NB4 (cell line): ENCODE results near the gene PITX2.

Experiments used
- DNase-seq: peaks from one replicate; pipeline ENCODE4 v3.0.0; 2010; ENCODE audit warnings: low read depth
- H3K4me3 ChIP-seq: one replicate; pipeline ENCODE4 v1.5.1; 2011; ENCODE audit warnings: mild to moderate bottlenecking, low read depth, low read length, moderate library complexity
- CTCF ChIP-seq: IDR thresholded peaks from one replicate; pipeline ENCODE4 v1.5.1; 2012; ENCODE audit warnings: low read depth, low read length
- MAX ChIP-seq: IDR thresholded peaks from 2 replicates; pipeline ENCODE4 v1.6.1; 2011; ENCODE audit warnings: low read depth, low read length
- MYC ChIP-seq: IDR thresholded peaks from 2 replicates; pipeline ENCODE4 v1.6.1; 2011; ENCODE audit warnings: low read depth, low read length
- POLR2A ChIP-seq: IDR thresholded peaks from 2 replicates; pipeline ENCODE4 v1.6.1; 2011; ENCODE audit warnings: mild to moderate bottlenecking; ENCODE audit not compliant: insufficient read length; ENCODE audit errors: extremely low read depth

Gene PITX2

GRCh38 chr4:110622841-110623717 is at the start of gene PITX2:
PITX2 (minus strand) TSS chr4:110623077; CDS start chr4:110622460, 617 bp downstream.
- no peak for DNase-seq
- TF ChIP-seq MYC (no peak), POLR2A (no peak), CTCF (no peak), MAX (no peak)
- H3K4me3 ChIP-seq: no peak within 1 kb of the TSS

GRCh38 chr4:110671679-110672078 is 48.8 kb upstream of the PITX2 start:
- DNase-seq: no peak
- TF ChIP-seq POLR2A (no peak), MAX (no peak), CTCF (no peak), MYC (no peak)
- no peak overlapping the region for H3K4me3 ChIP-seq

GRCh38 chr4:110669663-110670062 is 46.8 kb upstream of the PITX2 start:
- H3K4me3 ChIP-seq: no peak overlapping the region
- no peak for DNase-seq
- TF ChIP-seq POLR2A (no peak), MAX (no peak), MYC (no peak), CTCF (no peak)

- DNase-seq: no peak
- TF ChIP-seq POLR2A: no peak
- no peak for TF ChIP-seq CTCF
- no peak for TF ChIP-seq MYC
- TF ChIP-seq MAX: no peak
Observed at GRCh38 chr4:110668463-110669235, 45.8 kb upstream of the PITX2 start.

GRCh38 chr4:110667670-110668069 is 44.8 kb upstream of the PITX2 start:
- DNase-seq: no peak
- no peak overlapping the region for H3K4me3 ChIP-seq
- TF ChIP-seq MYC (no peak), MAX (no peak), CTCF (no peak), POLR2A (no peak)

More at GRCh38 chr4:110668463-110669235, 45.8 kb upstream of the PITX2 start:
- no peak overlapping the region for H3K4me3 ChIP-seq
